Activated T-cell treated with anti-CD3 and anti-CD28 coated beads for 48 hours (primary cell): ENCODE results near the gene NOL3.

Experiments used
- DNase-seq: peaks from one replicate; pipeline ENCODE4 v3.0.0-alpha.2; 2020; ENCODE audit warnings: low read depth

NOL3 gene

DNA sequence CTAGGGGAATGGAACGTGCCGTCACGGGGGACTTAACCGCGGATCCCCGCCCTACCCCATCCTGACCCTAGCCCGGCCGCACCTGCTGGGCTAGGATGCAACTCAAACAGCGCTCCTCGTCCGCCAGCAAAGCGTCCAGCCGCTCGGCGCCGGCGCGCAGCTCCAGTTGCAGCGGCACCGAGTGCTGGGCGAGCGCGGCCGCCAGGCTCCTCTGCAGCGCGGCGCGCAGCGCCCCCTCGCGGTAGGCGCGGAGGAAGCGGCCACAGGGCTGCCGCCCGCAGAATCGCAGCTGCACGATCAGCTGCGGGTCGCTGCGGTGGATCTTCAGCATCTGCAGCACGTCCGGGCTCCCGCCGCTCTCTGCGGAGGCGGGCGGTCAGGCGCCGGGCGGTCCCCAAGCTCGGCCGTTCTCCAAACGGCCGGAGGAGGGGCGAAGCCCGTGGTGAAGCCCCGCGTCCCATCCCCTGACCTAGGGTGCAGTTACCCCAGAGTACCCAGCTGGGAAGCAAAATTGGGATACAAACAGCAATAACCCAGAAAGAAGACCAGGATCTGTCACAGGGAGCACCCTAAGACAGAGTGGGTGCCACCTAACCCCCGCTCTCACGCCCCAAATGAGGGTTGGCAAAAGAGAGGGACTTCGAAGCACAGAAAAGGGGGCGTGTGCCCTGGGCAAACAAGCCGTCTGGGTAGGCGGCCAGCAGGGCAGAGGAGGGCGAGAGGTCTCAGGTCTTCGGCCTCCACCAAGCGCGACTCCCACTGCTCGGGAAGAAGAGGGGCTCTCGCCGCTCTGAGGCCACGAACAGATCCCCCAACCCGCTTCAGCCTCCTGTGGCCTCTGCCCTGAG lies 14.8 kb upstream of the NOL3 start:
- DNase-seq = peak; percentile 83

DNA sequence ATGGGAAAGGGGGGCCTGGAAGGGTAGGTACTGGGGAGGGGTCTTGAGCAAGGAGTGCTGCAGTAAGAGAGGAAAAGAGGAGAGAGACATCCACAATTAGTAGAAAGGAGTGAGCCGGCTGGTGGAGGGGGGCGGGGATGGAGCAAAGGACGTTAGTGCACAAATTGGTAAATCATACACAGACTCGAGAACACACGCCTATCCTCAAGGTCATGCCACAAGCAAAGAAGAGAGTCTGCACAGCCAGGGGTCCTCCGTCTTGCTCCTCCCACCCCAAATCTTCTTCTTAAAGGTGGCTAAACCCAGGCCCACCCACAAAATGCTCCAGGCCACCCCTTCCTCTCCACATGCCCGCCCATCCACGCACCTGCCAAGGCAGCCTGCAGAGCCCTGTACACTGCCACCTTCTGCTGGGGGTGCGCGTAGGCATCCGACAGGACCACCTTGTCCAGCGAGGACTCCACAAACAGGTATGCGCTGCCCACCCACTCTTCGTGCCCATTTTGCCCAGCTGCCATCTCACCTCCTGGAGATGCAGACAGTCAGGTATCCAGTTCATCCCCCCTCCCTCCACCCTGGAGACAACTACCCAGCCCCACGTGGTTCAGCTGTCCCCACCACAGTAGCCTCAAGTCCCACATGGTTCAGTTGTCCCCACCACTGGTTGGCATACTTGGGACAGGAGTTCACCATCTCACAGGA lies 14.0 kb upstream of the NOL3 start:
- no peak for DNase-seq

DNA sequence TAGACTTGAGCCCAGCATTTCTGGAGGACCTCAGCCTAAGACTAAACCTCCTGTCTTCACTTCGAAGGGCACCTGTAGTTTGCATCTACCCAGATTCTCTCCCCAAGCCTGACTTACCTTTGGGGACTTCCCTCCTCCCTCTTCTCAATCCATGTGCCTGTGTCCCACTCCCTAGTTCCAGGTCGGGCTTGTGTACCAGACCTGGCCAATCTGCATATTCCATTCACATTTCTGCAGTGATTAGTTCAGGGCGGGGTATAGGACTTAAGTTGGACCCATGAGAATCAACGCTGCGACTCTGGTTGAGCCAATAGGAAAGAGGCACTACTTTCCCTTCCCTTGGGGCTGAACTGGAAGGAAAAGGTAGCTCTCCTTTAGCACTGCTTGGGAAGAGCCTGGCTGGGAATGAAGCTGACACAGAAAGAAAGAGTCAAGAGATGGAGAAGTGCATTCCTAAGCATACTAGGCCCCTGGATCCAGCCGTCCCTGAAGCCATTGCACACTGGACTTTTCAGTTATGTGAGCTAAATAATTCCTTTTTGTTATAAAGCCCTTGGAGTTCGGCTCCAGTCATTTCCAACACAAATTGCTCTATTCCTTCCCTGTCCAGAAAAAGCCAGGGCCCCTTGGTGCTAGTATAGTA lies 13.1 kb upstream of the NOL3 start:
- DNase-seq = no peak

DNA sequence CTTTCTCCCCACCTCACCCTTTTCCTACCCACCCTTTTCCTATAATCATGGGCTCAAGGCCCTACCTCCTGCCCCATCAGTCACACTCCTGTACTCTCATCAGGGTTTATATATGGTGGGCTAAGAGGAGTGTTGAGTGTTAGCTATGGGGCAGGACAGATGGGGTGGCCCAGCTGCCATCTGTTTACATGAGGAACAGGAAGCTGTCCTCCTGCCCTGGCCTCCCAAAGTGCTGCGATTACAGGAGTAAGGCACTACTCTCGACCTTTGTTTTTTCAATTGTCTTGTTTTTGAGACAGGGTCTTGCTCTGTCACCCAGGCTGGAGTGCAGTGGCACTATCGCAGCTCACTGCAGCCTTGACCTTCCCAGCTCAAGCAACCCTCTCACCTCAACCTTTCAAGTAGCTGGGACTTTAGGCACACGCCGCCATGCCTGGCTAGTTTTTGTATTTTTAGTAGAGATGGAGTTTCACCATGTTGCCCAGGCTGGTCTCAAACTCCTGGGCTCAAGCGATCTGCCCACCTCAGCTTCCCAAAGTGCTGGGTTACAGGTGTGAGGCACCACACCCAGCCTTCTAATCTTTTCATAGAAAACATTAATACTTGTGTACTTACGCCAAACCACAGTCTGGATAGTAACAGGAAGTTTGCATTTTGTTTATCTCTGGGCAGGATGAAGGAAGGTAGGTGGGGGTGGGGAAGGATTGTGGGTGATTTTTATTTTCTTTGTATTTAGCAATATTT lies 12.3 kb upstream of the NOL3 start:
- no peak for DNase-seq

DNA sequence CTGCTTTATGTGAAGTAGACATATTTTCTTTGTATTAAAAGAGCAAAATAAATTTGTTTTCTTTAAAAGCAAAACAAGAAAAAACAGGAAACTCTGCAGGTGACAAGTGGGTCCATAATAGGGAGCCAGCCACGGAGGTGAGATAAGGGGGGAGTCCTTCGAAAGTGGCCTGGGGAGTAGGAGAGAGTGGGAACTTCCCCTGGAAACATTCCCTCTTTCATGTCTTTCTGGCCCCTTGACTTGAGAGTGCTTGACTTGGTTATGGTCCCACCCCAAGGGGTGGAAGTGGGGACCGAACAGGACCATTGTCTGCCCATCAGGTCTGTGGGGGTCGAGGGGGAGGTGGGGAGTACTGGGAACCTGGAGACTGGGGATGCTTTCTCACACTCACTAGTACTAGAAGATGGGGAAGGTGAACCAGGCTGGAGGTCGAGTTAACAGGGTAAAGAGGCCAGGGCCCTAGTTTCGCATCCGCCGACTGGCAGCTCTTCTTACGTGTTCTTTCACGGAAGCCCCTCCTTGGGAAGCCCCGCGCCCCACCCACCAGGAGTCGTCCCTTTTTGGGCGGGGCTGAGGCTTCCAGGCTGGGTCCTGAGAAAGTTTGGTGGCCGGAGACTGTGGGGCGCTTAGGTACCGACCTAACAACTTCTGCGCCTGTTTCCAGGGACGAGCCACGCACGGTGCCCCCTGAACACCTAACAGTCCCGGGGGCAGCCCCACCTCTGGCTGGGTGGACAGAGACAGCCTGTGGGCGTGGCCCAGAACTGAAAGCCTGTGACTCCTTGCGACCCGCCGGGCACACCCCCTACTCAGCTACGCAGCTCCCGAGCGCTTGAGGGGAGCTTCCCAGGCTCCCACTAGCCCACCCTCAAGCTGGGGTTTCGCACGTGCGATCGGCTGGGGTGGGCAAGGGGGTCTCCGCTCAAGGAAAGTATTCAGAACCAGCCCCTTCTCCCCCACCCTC lies 11.4 kb upstream of the NOL3 start:
- peak; percentile 79 for DNase-seq

DNA sequence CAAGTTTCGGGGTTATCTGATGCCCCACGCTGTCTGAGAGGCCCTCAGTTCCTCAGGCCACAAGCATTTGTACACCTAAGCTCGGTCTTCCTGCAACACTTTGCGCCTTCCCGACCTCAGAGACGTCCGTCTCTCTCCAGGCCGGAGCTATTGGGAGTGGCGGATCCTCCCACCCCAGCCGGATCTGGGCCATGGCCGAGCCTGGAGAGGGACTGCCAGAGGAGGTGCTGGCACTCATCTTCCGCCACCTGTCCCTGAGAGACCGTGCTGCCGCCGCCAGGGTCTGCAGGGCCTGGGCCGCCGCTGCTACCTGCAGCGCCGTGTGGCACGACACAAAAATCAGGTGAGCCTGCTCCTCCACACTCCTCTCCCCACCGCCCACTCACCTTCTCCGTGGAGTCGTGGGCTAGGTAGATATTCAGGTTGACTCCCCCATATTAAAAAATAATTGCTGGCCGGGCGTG lies 8.7 kb upstream of the NOL3 start:
- DNase-seq = no peak

DNA sequence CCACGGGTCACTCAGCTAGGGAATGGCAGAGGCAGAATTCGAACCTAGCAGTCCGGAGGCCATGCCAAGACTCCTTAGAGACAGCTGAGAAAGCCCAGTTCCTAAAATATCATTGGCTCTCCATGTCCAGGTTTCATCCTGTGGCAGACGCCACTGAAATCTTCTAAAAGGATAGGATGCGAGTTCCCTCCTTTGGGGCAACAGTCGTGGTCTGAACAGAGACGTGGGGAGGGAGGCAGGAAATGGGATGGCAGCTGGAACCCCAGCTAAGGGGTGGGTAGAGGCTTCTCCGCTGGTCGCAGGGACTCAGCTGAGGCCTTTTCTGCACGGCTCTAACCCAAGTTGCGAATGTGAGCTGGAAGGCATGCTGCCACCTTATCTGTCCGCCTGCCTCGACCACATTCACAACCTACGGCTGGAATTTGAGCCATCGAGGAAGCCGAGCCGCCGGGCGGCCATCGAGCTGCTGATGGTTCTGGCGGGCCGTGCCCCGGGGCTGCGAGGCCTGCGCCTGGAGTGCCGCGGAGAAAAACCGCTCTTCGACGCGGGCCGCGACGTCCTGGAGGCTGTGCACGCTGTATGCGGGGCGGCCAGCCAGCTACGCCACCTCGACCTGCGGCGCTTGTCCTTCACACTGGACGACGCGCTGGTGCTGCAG lies 7.7 kb upstream of the NOL3 start:
- no peak for DNase-seq

DNA sequence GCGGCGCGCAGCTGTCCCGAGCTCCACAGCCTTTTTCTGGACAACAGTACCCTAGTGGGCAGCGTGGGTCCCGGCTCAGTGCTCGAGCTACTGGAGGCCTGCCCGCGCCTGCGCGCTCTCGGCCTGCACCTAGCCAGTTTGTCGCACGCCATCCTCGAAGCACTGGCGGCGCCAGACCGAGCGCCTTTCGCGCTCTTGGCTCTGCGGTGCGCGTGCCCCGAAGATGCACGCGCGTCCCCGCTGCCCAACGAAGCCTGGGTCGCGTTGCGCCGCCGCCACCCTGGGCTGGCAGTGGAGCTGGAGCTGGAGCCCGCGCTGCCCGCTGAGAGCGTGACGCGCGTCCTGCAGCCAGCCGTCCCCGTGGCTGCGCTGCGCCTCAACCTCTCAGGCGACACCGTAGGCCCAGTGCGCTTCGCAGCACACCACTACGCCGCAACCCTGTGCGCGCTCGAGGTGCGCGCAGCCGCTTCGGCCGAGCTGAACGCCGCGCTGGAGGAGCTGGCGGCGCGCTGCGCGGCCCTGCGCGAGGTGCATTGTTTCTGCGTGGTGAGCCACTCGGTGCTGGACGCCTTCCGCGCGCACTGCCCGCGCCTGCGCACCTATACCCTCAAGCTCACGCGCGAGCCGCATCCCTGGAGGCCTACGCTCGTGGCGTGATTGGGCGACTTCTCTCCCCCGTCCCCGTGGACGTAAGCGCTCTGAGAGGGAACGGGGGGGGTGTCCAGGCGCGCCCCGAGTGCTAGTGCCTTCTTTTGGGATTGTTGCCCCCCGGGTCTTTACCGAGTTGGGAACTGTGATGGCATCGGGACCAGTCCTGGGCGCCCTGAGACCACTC lies 7.0 kb upstream of the NOL3 start:
- DNase-seq = no peak

DNA sequence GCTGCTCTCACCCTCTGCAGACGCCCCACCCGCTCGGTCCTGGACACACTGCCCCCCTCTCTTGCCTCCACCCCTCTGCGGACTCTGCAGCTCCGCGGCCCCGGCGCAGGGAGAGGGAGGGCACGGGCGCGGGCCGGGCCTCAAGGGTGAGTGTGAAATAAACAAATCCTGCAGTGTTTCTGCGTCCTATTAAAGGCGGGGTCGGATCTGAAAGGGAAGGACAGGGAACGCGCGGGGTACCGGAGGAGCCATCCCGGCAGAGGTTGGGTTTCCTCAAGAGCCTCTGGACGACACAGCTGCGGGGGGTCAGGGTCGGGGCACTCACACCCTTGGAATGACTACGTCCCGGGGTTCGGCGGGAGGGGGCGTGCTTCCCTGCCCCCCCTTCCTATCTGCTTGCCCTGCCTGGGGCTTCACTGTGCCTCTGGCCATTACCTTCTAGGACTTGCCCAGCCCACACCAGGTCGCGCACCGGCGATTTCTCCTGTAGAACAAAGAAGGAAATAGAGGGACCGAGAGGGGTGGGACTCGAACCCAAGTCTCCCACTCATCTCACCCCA lies 6.3 kb upstream of the NOL3 start:
- DNase-seq = no peak

DNA sequence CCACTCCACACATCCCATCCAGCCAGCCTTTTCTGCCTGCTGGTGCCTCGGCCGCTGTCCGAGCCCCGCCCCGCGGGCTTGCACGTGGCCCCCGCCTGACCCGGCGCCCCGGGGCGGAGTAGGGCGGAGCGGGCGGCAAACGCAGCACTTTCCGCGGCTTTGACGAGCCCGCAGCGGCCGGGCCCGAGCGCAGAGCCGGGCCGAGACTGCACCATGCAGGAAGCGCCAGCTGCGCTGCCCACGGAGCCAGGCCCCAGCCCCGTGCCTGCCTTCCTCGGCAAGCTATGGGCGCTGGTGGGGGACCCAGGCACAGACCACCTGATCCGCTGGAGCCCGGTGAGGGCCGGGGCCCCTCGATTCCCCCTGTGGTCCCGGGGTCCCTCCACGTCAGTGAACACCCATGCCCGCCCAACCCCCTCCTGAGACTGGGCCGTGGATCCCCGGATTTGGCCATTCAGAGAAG lies 5.7 kb upstream of the NOL3 start, which contains the start of gene HSF4:
HSF4 (plus strand) TSS at position 147 of the 463 bp plus-strand sequence; CDS start at position 214, 67 bp downstream.
- DNase-seq = no peak

DNA sequence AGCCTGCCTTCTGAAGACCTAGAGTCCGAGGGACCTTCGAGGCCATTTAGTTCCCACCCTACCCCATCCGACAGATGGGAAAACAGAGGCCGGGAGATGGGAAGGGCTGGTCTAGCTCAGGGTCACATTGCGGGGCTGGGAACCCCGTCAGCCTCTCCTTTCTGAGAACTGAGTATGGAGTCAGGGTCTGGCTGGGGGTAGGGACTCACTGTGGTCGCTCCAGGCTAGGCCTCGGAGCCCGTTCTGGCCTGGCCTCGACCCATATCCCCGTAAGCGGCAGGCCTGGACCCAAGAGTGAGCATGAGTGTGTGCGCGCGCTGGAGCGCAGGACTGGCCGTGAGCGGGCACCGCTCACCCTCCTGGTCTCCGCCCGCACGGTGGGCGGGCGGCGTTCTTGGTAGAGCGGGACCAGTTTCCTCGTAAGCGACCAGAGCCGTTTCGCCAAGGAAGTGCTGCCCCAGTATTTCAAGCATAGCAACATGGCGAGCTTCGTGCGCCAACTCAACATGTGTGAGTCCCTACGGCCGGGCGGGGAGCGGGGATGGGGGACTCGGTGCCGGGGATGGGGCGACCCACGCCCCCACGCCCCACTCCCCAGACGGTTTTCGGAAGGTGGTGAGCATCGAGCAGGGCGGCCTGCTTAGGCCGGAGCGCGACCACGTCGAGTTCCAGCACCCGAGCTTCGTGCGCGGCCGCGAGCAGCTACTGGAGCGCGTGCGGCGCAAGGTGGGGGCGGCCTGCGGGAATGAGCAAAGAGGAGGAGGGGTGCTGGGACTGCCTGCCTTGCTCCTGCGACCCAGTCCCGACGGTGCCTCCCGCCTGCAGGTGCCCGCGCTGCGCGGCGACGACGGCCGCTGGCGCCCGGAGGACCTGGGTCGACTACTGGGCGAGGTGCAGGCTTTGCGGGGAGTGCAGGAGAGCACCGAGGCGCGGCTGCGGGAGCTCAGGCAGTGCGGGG lies 4.9 kb upstream of the NOL3 start:
- DNase-seq = no peak

DNA sequence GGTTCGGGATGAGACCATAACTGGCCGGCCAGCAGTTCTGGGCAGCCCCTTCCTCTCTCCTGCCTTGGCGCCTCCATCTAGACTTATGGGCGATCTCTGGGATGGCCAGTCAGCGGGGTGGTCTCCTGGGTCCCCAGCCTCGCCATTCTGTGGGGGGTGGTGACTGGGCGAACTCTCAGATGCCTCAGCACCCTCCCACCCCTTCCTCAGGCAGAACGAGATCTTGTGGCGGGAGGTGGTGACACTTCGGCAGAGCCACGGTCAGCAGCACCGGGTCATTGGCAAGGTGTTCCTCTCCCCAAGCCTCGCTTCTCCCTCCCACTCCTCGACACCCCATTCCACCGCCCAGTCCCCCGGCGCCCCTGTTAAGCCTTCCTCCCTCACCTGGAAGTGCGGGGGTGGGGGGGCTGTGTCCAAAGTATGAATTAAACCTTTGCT lies 4.2 kb upstream of the NOL3 start:
- DNase-seq = no peak

DNA sequence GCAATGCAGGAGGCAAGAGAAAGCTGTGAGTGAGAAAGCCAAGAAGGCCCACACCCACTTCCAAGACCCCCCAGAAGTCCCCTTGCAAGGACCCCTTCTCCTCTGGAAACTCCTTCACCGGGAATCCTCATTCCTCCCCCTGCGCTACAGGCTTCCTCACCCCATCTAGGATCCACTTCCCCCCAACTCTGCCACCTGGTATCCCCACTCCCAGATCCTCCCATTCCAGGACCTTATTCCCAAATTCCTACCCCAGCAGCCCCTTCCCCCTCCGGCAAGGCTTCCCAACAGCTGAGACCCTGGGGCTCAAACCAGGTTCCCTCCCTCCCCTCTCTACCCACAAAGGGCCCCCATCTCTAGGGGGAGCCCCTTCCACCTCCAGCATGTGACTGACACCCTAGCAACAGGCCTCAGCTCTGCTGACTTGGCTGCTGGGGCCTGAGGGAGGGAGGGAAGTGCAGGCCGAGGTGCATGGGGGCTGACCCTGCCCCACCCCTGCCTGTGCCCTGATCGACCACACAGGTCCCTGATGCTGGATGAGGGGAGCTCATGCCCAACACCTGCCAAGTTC lies 3.7 kb upstream of the NOL3 start:
- DNase-seq = no peak

DNA sequence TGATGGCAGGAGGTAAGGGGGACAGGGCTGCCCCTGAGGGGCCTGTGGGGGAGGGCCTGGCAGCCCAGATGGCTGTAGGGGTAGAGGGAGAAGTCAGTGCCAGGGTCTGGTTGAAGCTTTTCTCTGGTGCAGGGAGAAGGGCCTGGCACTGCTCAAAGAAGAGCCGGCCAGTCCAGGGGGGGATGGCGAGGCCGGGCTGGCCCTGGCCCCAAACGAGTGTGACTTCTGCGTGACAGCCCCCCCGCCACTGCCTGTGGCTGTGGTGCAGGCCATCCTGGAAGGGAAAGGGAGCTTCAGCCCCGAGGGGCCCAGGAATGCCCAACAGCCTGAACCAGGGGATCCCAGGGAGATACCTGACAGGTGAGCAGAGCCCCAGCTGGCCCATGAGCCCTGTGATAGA lies 2.8 kb upstream of the NOL3 start:
- no peak for DNase-seq

DNA sequence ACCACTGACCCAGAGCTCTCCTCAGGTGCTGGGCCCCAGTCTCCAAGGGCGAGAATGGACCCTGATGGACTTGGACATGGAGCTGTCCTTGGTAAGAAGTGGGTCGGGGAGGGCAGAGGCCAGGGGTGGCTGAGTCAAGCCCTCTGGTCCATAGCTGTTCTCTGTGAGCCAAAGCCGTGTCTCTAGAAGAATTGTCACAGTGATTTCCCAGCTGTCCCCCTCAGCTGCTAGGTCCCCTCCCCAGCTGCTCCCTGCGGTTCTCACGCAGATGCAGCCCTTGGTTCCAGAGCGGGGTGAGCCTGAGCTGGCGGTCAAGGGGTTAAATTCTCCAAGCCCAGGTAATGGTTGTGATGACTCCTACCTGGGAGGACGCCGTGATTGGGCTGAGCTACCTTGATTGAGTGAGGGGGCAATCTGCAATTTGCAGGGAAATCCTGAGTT lies 1.3 kb upstream of the NOL3 start:
- no peak for DNase-seq

DNA sequence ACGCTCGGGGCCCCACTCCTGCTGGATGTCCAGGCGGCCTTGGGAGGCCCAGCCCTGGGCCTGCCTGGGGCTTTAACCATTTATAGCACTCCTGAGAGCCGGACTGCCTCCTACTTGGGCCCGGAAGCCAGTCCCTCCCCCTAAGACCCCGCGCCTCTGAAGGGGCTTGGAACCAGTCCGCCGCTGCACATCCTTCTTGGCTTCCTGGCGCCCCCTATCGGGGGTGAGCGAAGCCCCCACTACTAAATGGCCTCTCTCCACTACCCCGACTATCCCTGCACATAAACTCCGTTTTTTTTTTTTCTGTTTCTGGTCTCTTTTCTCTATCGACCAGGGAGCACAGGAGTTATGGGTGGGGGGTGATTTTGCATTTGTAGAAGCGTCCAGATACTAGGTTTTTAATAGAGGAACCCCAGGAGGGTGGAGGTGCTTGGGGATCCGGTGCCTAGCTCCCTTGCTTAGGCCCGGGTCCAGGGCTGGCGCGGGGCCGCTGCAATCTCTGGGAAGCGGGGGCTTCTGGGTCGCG lies 633 bp upstream of the NOL3 start:
- no peak for DNase-seq
